ENCODE results near the gene C9orf40. TPM values are rescaled to one million over a fixed set of nuclear protein-coding genes. Genes with fewer than 3 reads are reported as not detected.

C9orf40 gene
- total and polyA plus RNA-seq, 8 donors, result 0.69 to 2.3 (median 1.2) TPM

DNA sequence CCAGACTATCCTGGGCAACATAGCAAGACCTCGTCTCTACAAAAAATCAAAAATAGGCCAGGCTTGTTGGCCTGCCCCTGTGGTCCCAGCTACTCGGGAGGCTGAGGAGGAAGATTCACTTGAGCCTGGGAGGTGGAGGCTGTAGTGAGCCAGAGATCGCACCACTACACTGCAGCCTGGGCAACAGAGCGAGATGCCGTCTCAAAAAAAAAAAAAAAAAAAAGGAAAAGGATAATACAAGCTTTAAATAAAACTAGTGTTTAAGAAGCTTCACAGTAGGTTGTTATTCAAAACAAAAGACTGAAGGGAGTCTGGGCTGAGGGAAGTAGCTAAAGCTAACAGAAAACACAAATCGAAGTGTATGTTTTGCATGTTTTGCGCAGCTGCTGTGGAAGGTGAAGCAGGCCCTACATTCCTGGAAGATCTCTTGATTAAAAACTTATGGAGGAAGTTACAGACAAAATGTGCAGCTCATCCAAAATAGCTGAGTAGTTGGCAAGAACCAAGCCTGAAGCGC lies 581 bp upstream of the C9orf40 start:
- no peaks in the 10 kb centered on the region for H3K36me3 ChIP-seq
- peak in 1 of 4 donors; percentile 0 for ATAC-seq
- intact Hi-C loops (cut with DNase I), result no loop called here
- DNase-seq, result no peak
- no peaks in the 10 kb centered on the region for H3K4me1 ChIP-seq
- no peaks in the 10 kb centered on the region for H3K27me3 ChIP-seq
- peak overlapping the region; percentile 47 to 94 (median 94) for H3K4me3 ChIP-seq
- H3K9me3 ChIP-seq, result no peaks in the 10 kb centered on the region
- FAIRE-seq, result no peak
- no peak for TF ChIP-seq CTCF (IDR thresholded peaks at IDR 0.05)
- peak overlapping the region; percentile 80 to 96 (median 94) for H3K27ac ChIP-seq
- WGBS, 2 donors, result 57 to 65% methylated on average over 8 of the region's 8 CpGs

DNA sequence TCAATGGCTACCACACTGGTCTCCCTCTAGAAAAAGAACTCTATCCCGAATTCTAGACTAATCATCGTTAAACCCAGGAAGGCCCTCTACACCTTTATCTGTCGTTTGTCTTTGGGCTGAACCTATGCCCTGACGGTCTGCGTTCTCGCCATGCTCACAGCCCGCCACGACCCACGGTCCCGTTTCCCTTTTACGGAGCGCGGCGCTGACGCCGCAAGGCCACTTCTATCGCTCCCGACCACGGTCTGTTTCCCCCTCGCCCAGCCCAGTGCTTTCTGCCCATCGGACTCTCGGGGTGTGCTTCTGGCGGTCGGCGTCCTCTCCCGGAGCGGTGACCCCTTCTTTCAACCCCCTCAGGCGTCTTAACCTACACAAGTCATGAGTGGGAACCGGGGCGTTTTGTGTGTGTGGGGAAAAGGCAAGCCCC lies 974 bp downstream of the C9orf40 start:
- Histone ChIP-seq H3K36me3 (no peaks in the 10 kb centered on the region), H3K4me3 (peak overlapping the region; percentile 47 to 94 (median 94)), H3K27me3 (no peaks in the 10 kb centered on the region), H3K9me3 (no peaks in the 10 kb centered on the region), H3K4me1 (no peaks in the 10 kb centered on the region), H3K27ac (peak overlapping the region; percentile 80 to 96 (median 94))
- FAIRE-seq (no peak), DNase-seq (peak; percentile 26 to 79 (median 43)), ATAC-seq (peak; percentile 23 to 43 (median 38))
- TF ChIP-seq CTCF (IDR thresholded peaks at IDR 0.05), result no peak
- 0 to 1% methylated on average over 30 of the region's 30 CpGs for WGBS, 2 donors
- intact Hi-C loops (cut with DNase I), result no loop called here

GRCh38 chr9:74951107-74951720 lies 1.5 kb downstream of the C9orf40 start:
- Histone ChIP-seq H3K27ac (peak overlapping the region in 1 of 4 donors; percentile 94), H3K9me3 (no peaks in the 10 kb centered on the region), H3K36me3 (no peaks in the 10 kb centered on the region), H3K27me3 (no peaks in the 10 kb centered on the region), H3K4me3 (peak overlapping the region; percentile 47 to 94 (median 94)), H3K4me1 (no peaks in the 10 kb centered on the region)
- FAIRE-seq (no peak), ATAC-seq (peak in 1 of 4 donors; percentile 1), DNase-seq (no peak)
- intact Hi-C loops (cut with DNase I), result no loop called here
- WGBS, 2 donors, result 59 to 63% methylated on average over 21 of the region's 21 CpGs
- TF ChIP-seq CTCF (IDR thresholded peaks at IDR 0.05), result no peak

- TF ChIP-seq CTCF (IDR thresholded peaks at IDR 0.05), result no peak
- FAIRE-seq, result no peak
- Histone ChIP-seq H3K9me3 (no peaks in the 10 kb centered on the region), H3K36me3 (no peaks in the 10 kb centered on the region), H3K27ac (no peak overlapping the region), H3K4me1 (no peaks in the 10 kb centered on the region), H3K27me3 (no peaks in the 10 kb centered on the region), H3K4me3 (no peak overlapping the region)
- no peak for ATAC-seq
- no peak for DNase-seq
- intact Hi-C loops (cut with DNase I), result no loop called here
- 86 to 91% methylated on average over 10 of the region's 10 CpGs for WGBS, 2 donors
Measured at GRCh38 chr9:74949859-74950855, 2.6 kb downstream of the C9orf40 start.

All from pancreas (tissue), 10 donors.